ENCODE data around the gene TMEM167B.

The TMEM167B gene

GRCh38 chr1:109091078-109091838 lies 694 bp downstream of the TMEM167B start:
- peak; percentile 57 for DNase-seq (ENCODE audit: low spot score)
- TF ChIP-seq CTCF (IDR thresholded peaks at IDR 0.05; ENCODE audit: extremely low read depth, insufficient read depth, missing control alignments) = no peak
- in situ Hi-C loops (cut with MboI; ENCODE audit: low pct_unique_long_range_greater_than_20kb, low sequenced_read_pairs, unreplicated experiment) = no loop called here

GRCh38 chr1:109091839-109092193 lies 1.3 kb downstream of the TMEM167B start:
- no peak for TF ChIP-seq CTCF (IDR thresholded peaks at IDR 0.05; ENCODE audit: extremely low read depth, insufficient read depth, missing control alignments)
- DNase-seq (ENCODE audit: low spot score) = no peak
- in situ Hi-C loops (cut with MboI; ENCODE audit: low pct_unique_long_range_greater_than_20kb, low sequenced_read_pairs, unreplicated experiment) = no loop called here

- in situ Hi-C loops (cut with MboI; ENCODE audit: low pct_unique_long_range_greater_than_20kb, low sequenced_read_pairs, unreplicated experiment) = no loop called here
- no peak for TF ChIP-seq CTCF (IDR thresholded peaks at IDR 0.05; ENCODE audit: extremely low read depth, insufficient read depth, missing control alignments)
- no peak for DNase-seq (ENCODE audit: low spot score)
Observed at GRCh38 chr1:109094377-109094803, 3.8 kb downstream of the TMEM167B start.

- no peak for DNase-seq (ENCODE audit: low spot score)
- in situ Hi-C loops (cut with MboI; ENCODE audit: low pct_unique_long_range_greater_than_20kb, low sequenced_read_pairs, unreplicated experiment) = no loop called here
- TF ChIP-seq CTCF (IDR thresholded peaks at IDR 0.05; ENCODE audit: extremely low read depth, insufficient read depth, missing control alignments) = no peak
Observed at GRCh38 chr1:109094871-109095270, 4.3 kb downstream of the TMEM167B start.

GRCh38 chr1:109095631-109096030 lies 5.1 kb downstream of the TMEM167B start:
- DNase-seq (ENCODE audit: low spot score) = no peak
- in situ Hi-C loops (cut with MboI; ENCODE audit: low pct_unique_long_range_greater_than_20kb, low sequenced_read_pairs, unreplicated experiment) = no loop called here
- no peak for TF ChIP-seq CTCF (IDR thresholded peaks at IDR 0.05; ENCODE audit: extremely low read depth, insufficient read depth, missing control alignments)

- in situ Hi-C loops (cut with MboI; ENCODE audit: low pct_unique_long_range_greater_than_20kb, low sequenced_read_pairs, unreplicated experiment) = no loop called here
- no peak for DNase-seq (ENCODE audit: low spot score)
- TF ChIP-seq CTCF (IDR thresholded peaks at IDR 0.05; ENCODE audit: extremely low read depth, insufficient read depth, missing control alignments) = no peak
Observed at GRCh38 chr1:109096120-109096519, 5.6 kb downstream of the TMEM167B start.

Measured in GM13977 (cell line).